B cell (primary cell): ENCODE results near the gene MED16. TPM values are rescaled to one million over a fixed set of nuclear protein-coding genes. Genes with fewer than 3 reads are reported as not detected.

Experiments
- ATAC-seq: fragments of 200-7000 bp; cut with Tn5 transposase; one replicate; pipeline ENCODE4 v1.10.0; 2021; ENCODE audit warnings: low read depth, mild to moderate bottlenecking, moderate number of reproducible peaks, moderate library complexity
- CTCF ChIA-PET: fragments of 350-600 bp; sonication (Branson Sonifier 250); formaldehyde crosslinking; loops from one replicate; lab custom pipeline; 2021; ENCODE audit warnings: antibody characterized with exemption, inconsistent platforms; lab: Charles Lee
- POLR2A ChIA-PET: fragments of 350-600 bp; sonication (Branson Sonifier 250); formaldehyde crosslinking; loops from one replicate; lab custom pipeline; 2021; ENCODE audit warnings: antibody characterized with exemption; lab: Charles Lee
- DNase-seq: peaks from one replicate; pipeline ENCODE4 v3.0.0; 2013
- H2AFZ ChIP-seq: 2 replicates; pipeline ENCODE4 v1.6.1; 2012; ENCODE audit warnings: mild to moderate bottlenecking, low read depth, low read length; ENCODE audit not compliant: insufficient read depth, poor library complexity, severe bottlenecking
- H3K27ac ChIP-seq, 2 donors: 1 replicate in 1 of 2; 2 replicates in 1 of 2; pipeline ENCODE4 v1.5.1; 2012 to 2013; ENCODE audit warnings: low read length in 2 of 2, mild to moderate bottlenecking in 2 of 2, moderate library complexity in 1 of 2
- H3K27me3 ChIP-seq, 4 experiments: fragments of 200-600 bp in 1 of 4; sonication (generic) in 1 of 4; replicated peaks in 1 of 4; 1 replicate in 2 of 4; 2 replicates in 2 of 4; pipeline versions ENCODE4 v1.6.1 to v1.7.0; 2013 to 2016; ENCODE audit warnings: low read length in 3 of 4, mild to moderate bottlenecking in 2 of 4, mixed read lengths in 1 of 4, moderate library complexity in 1 of 4; ENCODE audit not compliant: insufficient read depth in 4 of 4, control insufficient read depth in 3 of 4; ENCODE audit errors: control extremely low read depth in 1 of 4
- H3K36me3 ChIP-seq, 2 experiments: replicated peaks in 1 of 2; 1 replicate in 1 of 2; 2 replicates in 1 of 2; pipeline versions ENCODE4 v1.6.1 to v1.7.1; 2013; ENCODE audit warnings: low read length in 1 of 2; ENCODE audit not compliant: insufficient read depth in 2 of 2, control insufficient read depth in 1 of 2; ENCODE audit errors: control extremely low read depth in 1 of 2, extremely low read depth in 1 of 2
- H3K4me1 ChIP-seq, 2 donors: fragments of 200-600 bp in 1 of 2; sonication (generic) in 1 of 2; 1 replicate in 1 of 2; 2 replicates in 1 of 2; pipeline versions ENCODE4 v1.5.1 to v1.6.1; 2013 to 2017; ENCODE audit warnings: low read length in 2 of 2; ENCODE audit not compliant: control insufficient read depth in 2 of 2, insufficient read depth in 2 of 2
- H3K4me2 ChIP-seq: replicated peaks from 2 replicates; pipeline ENCODE3; 2012; ENCODE audit warnings: mild to moderate bottlenecking, low read depth, low read length; ENCODE audit not compliant: poor library complexity, severe bottlenecking
- H3K4me3 ChIP-seq, 5 experiments: fragments of 200-600 bp in 1 of 5; sonication (generic) in 1 of 5; 1 replicate in 3 of 5; 2 replicates in 2 of 5; pipeline versions ENCODE4 v1.5.1 to v1.7.0; 2011 to 2016; ENCODE audit warnings: low read length in 4 of 5, mild to moderate bottlenecking in 4 of 5, low read depth in 2 of 5, control low read depth in 1 of 5, moderate library complexity in 1 of 5; ENCODE audit not compliant: insufficient read depth in 1 of 5; ENCODE audit errors: control extremely low read depth in 1 of 5, extremely low read depth in 1 of 5
- H3K79me2 ChIP-seq: fragments of 200-600 bp; sonication (generic); one replicate; pipeline ENCODE4 v1.6.0; 2016; ENCODE audit warnings: low read length; ENCODE audit not compliant: control insufficient read depth, insufficient read depth
- H3K9ac ChIP-seq: fragments of 200-600 bp; sonication (generic); 2 replicates; pipeline ENCODE4 v1.6.1; 2017; ENCODE audit warnings: mild to moderate bottlenecking, low read length, moderate library complexity
- H3K9me3 ChIP-seq, 3 donors: one replicate each; pipeline versions ENCODE4 v1.6.1 to v1.7.1; 2013; ENCODE audit warnings: low read length in 2 of 3; ENCODE audit not compliant: control insufficient read depth in 2 of 3, insufficient read depth in 1 of 3; ENCODE audit errors: control extremely low read depth in 1 of 3
- H4K20me1 ChIP-seq: 2 replicates; pipeline ENCODE4 v1.6.0; 2012; ENCODE audit warnings: mild to moderate bottlenecking, low read length; ENCODE audit not compliant: insufficient read depth, control insufficient read depth, poor library complexity, severe bottlenecking
- H3K27ac Mint-ChIP-seq: one replicate; pipeline ENCODE4 v1.8.0; 2021; ENCODE audit warnings: mixed read lengths
- H3K27me3 Mint-ChIP-seq: one replicate; pipeline ENCODE4 v1.8.0; 2021; ENCODE audit warnings: mixed read lengths
- H3K4me1 Mint-ChIP-seq: one replicate; pipeline ENCODE4 v1.8.0; 2021; ENCODE audit warnings: mixed read lengths
- H3K4me3 Mint-ChIP-seq: one replicate; pipeline ENCODE4 v1.8.0; 2021; ENCODE audit warnings: mixed read lengths
- H3K9me3 Mint-ChIP-seq: one replicate; pipeline ENCODE4 v1.8.0; 2022; ENCODE audit warnings: mixed read lengths; ENCODE audit not compliant: insufficient read depth
- CTCF ChIP-seq: fragments of 200-600 bp; IDR thresholded peaks from one replicate; pipeline ENCODE4 v1.8.0; 2022; ENCODE audit warnings: antibody characterized with exemption, mild to moderate bottlenecking
- EZH2 ChIP-seq: IDR thresholded peaks from 2 replicates; pipeline ENCODE4 v1.6.1; 2012; ENCODE audit warnings: borderline replicate concordance, low read depth, mild to moderate bottlenecking, moderate library complexity, low read length; ENCODE audit not compliant: insufficient read depth, poor library complexity, severe bottlenecking
- WGBS: methylation state at CpG from one replicate; pipeline ENCODE4 v1.1.5; 2013; ENCODE audit warnings: missing lambda C conversion rate; ENCODE audit not compliant: insufficient coverage; 5-methylcytosine and 5-hydroxymethylcytosine counted together
- intact Hi-C: fragments of 100-400 bp; cut with micrococcal nuclease; formaldehyde crosslinking; loops from one replicate; pipeline ENCODE4 v1.10.0; 2022
- polyA plus RNA-seq: library from polyadenylated mRNA; depleted of rRNA; stranded (reverse); fragments of >200 nt; gene quantifications from 2 replicates; pipeline ENCODE4 v1.2.3, GENCODE V29; 2012
- total RNA-seq, 2 donors: library from RNA; stranded (reverse); fragments of 120-200 nt in 1 of 2; gene quantifications; 1 replicate in 1 of 2; 2 replicates in 1 of 2; pipeline versions ENCODE4 v1.2.3 to v1.2.4, GENCODE V29; 2013 to 2022

Gene MED16
- total and polyA plus RNA-seq, 2 donors (not counting 1 experiment from before 2014, with no cell fraction given): 85.0 to 85.3 TPM

DNA sequence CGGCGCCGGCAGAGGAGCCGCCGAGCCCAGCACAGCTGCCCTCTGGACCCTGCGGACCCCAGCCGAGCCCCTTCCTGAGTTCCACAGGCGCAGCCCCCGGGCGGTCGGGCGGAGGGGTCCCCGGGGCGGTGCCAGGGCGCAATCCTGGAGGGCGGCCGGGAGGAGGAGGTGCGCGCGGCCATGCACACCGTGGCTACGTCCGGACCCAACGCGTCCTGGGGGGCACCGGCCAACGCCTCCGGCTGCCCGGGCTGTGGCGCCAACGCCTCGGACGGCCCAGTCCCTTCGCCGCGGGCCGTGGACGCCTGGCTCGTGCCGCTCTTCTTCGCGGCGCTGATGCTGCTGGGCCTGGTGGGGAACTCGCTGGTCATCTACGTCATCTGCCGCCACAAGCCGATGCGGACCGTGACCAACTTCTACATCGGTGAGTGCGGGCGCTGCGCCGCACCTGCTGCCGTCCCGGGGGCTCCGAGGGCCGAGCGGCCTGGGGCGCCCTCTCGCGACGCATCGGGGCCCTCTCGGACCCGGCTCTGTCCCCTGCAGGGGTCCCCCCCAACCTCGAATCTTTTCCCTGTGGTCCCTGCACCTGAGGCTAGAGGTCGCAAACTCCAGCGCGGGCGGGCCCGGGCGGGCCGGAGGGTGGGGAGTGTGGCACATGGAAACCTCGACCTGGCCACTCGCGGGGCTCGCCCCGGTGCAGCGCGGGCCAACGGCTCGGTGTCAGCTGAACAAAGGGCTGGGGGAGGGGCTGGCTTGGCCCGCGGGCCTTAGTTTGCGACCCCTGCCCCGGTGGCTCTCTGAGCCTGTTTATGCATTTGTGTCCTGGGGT is 24.6 kb upstream of the MED16 start, which contains the start of gene KISS1R:
KISS1R (plus strand) TSS at position 11 of the 829 bp plus-strand sequence; CDS start at position 181, 170 bp downstream.
- peaks cover 32% of the 10 kb centered on the region for H3K4me1 Mint-ChIP-seq
- 2% methylated on average over 84 of the region's 87 CpGs for WGBS
- Histone ChIP-seq H3K27ac (peak within 1 kb of the TSS in 1 of 2 donors; percentile 51), H3K4me2 (peak within 1 kb of the TSS; percentile 93), H2AFZ (peak within 1 kb of the TSS; percentile 45), H3K27me3 (peaks cover 0 to 35% (median 4%) of the 10 kb centered on the region in 4 experiments), H3K4me1 (peaks cover 42 to 52% of the 10 kb centered on the region in 2 donors), H3K4me3 (peak within 1 kb of the TSS in 3 of 5 experiments; percentile 45 to 60 (median 52)), H3K9me3 (peaks cover 0 to 4% (median 0%) of the 10 kb centered on the region in 3 donors), H4K20me1 (peaks cover 4% of the 10 kb centered on the region), H3K36me3 (no peaks in the 10 kb centered on the region), H3K79me2 (peaks cover 18% of the 10 kb centered on the region), H3K9ac (peak within 1 kb of the TSS; percentile 63)
- ChIA-PET CTCF (interaction anchor here (1.0 to 7.9 kb wide), 5 partner anchors 11 to 60 kb away, joined by 3 to 72 read pairs (median 9); partner anchors contain the start of gene CFD), POLR2A (interaction anchor here (0.7 to 3.6 kb wide), 4 partner anchors 8 to 54 kb away, joined by 4 to 22 read pairs (median 6); partner anchors contain the start of genes MED16 and RNU6-9)
- H3K27me3 Mint-ChIP-seq: peaks cover 3% of the 10 kb centered on the region
- no peaks in the 10 kb centered on the region for H3K9me3 Mint-ChIP-seq
- DNase-seq (peak; percentile 93), ATAC-seq (peak; percentile 36)
- peak within 1 kb of the TSS; percentile 82 for H3K27ac Mint-ChIP-seq
- H3K4me3 Mint-ChIP-seq: peak within 1 kb of the TSS; percentile 78
- intact Hi-C loops: loop anchor here (1.0 kb wide), 1 partner anchor 8 kb away; no protein-coding TSS in a partner anchor
- TF ChIP-seq CTCF (peak; percentile 79), EZH2 (no peak)
